Retinal pigment epithelial cell (primary cell): ENCODE measurements around the gene RTL10.

Experiments used
- DNase-seq: peaks from one replicate; pipeline ENCODE4 v3.0.0-alpha.2; 2010; ENCODE audit warnings: low read depth
- H3K4me3 ChIP-seq: 2 replicates; pipeline ENCODE4 v1.5.1; 2011; ENCODE audit warnings: mild to moderate bottlenecking, low read length, control low read depth, moderate library complexity
- CTCF ChIP-seq: conservative IDR thresholded peaks from 2 replicates; pipeline ENCODE4 v1.5.1; 2011; ENCODE audit warnings: low read depth, low read length, control low read depth, inconsistent platforms

Gene RTL10

GRCh38 chr22:19893363-19893762 is 38.7 kb upstream of the RTL10 start:
- TF ChIP-seq CTCF, result no peak
- H3K4me3 ChIP-seq, result no peak overlapping the region
- no peak for DNase-seq

- TF ChIP-seq CTCF, result no peak
- no peak for DNase-seq
- no peak overlapping the region for H3K4me3 ChIP-seq
Measured at GRCh38 chr22:19892925-19893324, 38.3 kb upstream of the RTL10 start.

- no peak for TF ChIP-seq CTCF
- H3K4me3 ChIP-seq, result no peak overlapping the region
- DNase-seq, result no peak
Measured at GRCh38 chr22:19892257-19892879, 37.7 kb upstream of the RTL10 start.

GRCh38 chr22:19891317-19892256 is 36.9 kb upstream of the RTL10 start:
- no peak for TF ChIP-seq CTCF
- DNase-seq, result no peak
- no peak overlapping the region for H3K4me3 ChIP-seq

GRCh38 chr22:19890502-19891316 is 36.0 kb upstream of the RTL10 start:
- no peak overlapping the region for H3K4me3 ChIP-seq

GRCh38 chr22:19889951-19890350 is 35.3 kb upstream of the RTL10 start:
- TF ChIP-seq CTCF, result no peak
- H3K4me3 ChIP-seq, result no peak overlapping the region
- no peak for DNase-seq

More at GRCh38 chr22:19890502-19891316, 36.0 kb upstream of the RTL10 start:
- TF ChIP-seq CTCF, result no peak
- DNase-seq, result no peak
